ENCODE data around the gene SIK2.
"Not testable (repeated sequence)": the region's sequence is repeated elsewhere in the genome, so short reads cannot be mapped to it uniquely, and the experiment has no call there.

SIK2 gene

DNA sequence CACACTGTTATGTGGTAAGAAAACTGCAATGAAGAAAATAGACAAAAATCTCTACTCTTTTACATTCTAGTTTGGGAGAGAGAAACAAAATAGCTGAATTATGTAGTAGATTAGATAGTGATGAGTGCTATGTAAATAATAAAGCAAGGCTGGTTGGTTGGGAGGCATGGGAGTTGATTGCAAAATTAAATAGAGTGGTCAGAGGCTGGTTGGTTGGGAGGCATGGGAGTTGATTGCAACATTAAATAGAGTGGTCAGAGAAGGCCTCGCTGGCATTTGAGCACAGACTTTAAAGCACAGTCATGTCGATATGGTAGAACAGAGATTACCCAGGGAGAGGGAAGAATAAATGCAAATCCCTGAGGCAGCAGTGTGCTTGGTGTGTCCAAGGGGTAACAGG, 22.4 kb downstream of the SIK2 start:
- no peak for DNase-seq (ENCODE audit: low read depth)

- DNase-seq (ENCODE audit: low read depth) = no peak
Observed at GRCh38 chr11:111627591-111627990, 25.3 kb downstream of the SIK2 start.

DNA sequence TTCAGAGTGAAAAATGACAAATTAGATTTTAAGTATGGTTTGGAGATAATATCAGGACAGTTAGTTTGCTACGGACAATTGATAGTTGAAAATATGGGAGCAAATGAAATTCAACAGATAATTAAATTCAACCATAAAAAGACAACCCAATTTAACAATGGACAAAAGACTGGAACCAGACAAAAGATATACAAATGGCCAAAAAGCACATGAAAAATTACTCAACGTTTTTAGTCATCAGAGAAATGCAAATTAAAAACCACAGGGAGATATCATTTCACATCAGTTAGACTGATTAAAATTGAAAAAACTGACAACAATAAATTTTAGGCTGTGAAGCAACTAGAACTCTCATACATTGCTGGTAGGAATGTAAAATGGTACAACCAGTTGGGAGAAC, 27.2 kb downstream of the SIK2 start:
- DNase-seq (ENCODE audit: low read depth) = no peak

DNA sequence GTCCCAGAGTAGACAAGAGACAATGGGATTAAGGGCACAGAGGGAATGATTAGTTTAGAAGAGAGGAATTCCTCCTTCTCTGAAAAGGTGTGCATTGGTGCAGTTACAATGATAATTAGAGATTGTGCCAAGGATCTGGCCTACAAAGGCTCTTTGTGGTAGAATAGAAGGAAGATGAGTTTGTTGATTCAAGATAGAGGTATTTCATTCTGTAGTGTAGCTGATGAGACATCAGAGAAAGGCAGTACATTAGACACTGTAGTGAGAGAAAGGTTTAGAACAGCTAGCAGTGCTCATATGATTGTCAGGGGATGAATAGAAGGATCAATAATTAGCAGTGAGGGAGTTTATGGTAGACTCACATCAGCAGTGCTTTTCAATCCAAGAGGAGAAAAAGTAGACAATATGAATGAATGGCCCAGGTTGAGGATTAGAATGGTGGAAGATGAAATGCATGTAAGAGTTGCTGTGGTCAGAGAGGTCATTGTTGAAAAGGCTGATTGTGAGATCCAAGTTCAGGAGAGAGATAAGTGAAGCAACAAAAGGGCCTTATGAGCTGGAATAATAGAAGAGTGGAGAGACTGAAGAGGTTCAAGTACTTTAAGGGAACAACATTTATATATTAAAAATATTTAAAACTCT, 28.9 kb downstream of the SIK2 start:
- DNase-seq (ENCODE audit: low read depth) = no peak

- peak; percentile 74 for DNase-seq (ENCODE audit: low read depth)
Observed at GRCh38 chr11:111631666-111632039, 29.4 kb downstream of the SIK2 start.

DNA sequence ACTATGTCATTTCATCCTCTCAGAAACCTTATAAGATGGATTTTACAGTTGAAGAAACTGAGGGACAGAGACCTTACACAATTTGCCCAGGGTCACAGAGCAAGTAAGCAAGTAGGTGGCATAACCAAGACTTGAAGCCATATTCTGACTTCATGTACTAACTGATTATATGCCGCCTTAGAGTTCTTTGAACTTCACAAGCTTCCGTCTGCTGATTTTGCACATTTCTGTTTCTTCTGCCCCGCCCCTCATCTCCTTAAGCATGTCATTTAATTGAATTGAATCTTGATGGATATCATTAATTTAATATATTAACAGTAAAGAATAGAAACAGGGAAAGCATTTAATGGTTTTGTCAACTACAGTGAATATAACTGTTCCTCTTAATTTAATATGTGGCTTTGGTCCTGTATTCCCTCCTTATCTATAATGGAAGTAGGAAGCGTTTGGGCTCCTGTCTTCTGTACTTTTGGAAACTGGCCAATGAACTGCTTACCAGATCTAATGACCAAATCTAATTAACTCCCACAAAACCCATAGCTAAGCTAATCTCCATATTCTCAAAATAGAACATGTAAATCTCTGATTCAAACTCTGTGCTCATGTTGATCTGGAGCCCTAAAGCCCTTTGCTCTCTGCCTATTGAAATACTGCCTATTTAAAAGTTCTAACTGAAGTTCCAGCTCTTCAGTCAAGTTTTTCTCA, 30.4 kb downstream of the SIK2 start:
- no peak for DNase-seq (ENCODE audit: low read depth)

GRCh38 chr11:111633248-111633647, 31.0 kb downstream of the SIK2 start:
- DNase-seq (ENCODE audit: low read depth) = no peak

DNA sequence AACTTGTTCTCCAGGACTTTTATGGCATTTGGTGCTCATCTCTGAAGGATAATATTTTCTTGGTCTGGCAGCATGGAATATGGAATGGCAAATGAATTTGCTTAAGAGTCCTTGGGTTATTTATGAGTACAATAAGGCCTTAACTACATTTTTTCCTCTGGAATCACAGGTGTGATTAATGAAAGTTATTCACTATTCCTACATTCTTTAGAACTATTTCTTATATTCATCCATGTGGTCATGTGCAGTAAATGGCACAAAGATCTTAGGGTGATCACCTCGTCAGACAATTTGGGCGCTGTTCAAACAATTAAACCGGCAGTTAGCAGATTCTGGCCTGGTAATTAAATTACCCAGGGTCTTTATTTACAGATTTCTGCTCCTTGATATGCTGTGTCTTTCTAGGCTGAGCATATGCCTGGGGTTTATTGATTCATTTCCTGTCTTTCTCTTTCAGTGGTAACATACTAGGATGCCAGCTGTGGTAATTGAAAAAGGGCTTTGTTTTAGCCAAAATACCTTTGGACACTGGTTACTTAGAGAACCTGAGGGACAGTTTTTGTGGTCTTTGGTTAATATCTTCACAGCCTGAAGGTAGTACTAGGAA, 31.6 kb downstream of the SIK2 start:
- DNase-seq (ENCODE audit: low read depth) = no peak

GRCh38 chr11:111634981-111635705, 32.9 kb downstream of the SIK2 start:
- no peak for DNase-seq (ENCODE audit: low read depth)

- no peak for DNase-seq (ENCODE audit: low read depth)
Observed at GRCh38 chr11:111635706-111636045, 33.4 kb downstream of the SIK2 start.

- DNase-seq (ENCODE audit: low read depth) = no peak
Observed at GRCh38 chr11:111637885-111638284, 35.6 kb downstream of the SIK2 start.

GRCh38 chr11:111639226-111639925, 37.1 kb downstream of the SIK2 start:
- DNase-seq (ENCODE audit: low read depth) = no peak

DNA sequence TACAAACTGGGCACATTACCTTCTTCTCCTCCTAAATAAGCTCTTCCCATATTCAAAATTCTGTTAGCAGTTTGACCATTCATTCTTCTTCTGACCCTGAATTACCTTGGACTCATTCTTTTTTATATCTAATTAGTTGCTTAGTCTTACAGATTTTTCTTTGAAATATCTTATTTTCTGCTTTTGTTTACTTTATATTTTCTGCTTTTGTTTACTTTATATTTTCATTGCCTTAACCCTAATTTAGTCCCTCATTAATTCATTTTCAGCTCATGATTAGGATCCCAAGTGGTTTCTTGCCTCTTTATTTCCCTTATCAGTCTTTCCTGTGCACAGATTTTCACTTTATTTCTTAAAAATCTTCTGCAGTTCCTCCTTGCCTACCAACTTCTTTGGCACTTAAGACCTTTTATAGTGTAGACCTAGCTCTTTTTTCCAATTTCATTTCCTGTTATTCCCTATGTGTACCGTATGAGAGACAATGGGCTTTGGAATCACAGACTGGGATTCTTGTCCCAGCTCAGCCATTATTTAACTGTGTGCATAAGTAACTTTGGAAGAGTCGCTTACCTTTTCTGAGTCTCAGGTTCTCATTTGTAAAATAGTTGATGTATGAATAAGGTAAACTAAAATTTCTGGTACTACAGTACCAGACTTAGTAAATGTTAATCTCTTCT, 39.2 kb downstream of the SIK2 start:
- DNase-seq (ENCODE audit: low read depth) = no peak

- DNase-seq (ENCODE audit: low read depth) = no peak
Observed at GRCh38 chr11:111642542-111642941, 40.3 kb downstream of the SIK2 start.

GRCh38 chr11:111644922-111645321, 42.7 kb downstream of the SIK2 start:
- no peak for DNase-seq (ENCODE audit: low read depth)

DNA sequence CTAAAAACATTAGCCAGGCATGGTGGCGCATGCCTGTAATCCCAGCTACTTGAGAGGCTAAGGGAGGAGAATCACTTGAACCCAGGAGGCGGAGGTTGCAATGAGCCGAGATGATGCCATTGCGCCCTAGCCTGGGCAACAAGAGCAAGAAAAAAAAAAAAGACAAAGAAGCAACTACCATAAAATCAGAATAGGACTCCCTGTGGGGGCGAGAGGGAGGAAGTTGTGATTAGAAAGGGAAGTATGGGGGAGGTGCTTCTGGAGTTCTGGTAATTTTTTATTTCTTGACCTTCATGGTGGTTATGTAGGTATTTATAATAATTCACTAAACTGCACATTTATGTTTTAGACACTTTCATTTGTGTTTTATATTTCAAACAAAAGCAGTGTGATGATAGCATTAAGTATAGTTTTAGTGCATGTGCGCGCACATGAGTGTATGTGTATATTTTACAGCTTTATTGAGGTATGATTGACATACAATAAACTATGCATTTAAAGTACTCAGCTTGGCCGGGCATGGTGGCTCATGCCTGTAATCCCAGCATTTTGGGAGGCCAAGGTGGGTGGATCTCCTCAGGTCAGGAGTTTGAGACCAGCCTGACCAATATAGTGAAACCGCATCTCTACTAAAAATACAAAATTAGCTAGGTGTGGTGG, 43.5 kb downstream of the SIK2 start:
- no peak for DNase-seq (ENCODE audit: low read depth)

- not testable (repeated sequence) for DNase-seq (ENCODE audit: low read depth)
Observed at GRCh38 chr11:111651336-111651735, 49.1 kb downstream of the SIK2 start.

- no peak for DNase-seq (ENCODE audit: low read depth)
Observed at GRCh38 chr11:111652184-111652583, 49.9 kb downstream of the SIK2 start.

DNA sequence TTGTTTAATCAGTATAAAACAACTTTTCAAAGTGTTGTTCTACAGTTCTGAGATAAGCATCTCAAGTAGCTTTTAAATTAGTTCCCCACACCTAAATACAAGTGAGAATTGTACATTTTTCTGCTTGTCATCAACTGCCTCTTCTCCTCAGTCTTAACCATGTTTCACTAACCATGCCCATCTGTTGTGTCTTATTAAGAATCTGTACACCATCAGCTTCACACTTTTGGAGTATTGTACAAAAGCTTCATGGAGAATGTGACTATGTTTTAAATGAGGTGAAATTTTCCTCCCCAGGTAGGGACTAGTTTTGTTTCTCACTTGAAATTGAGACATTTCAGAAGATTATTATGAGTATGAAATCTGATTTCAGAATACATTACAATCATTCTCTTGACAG, 52.4 kb downstream of the SIK2 start:
- DNase-seq (ENCODE audit: low read depth) = no peak

- no peak for DNase-seq (ENCODE audit: low read depth)
Observed at GRCh38 chr11:111655924-111656323, 53.7 kb downstream of the SIK2 start.

GRCh38 chr11:111657905-111658304, 55.7 kb downstream of the SIK2 start:
- not testable (repeated sequence) for DNase-seq (ENCODE audit: low read depth)

Data from GM04504 (cell line).